ENCODE results near the gene ARSB. TPM values are rescaled to one million over a fixed set of nuclear protein-coding genes. Genes with fewer than 3 reads are reported as not detected.

ARSB gene
- total and polyA plus RNA-seq, 10 of the 15 experiments (the other 5 are each of a cell fraction or from before 2014, with no cell fraction given) = 1.2 to 8.2 (median 6.1) TPM

DNA sequence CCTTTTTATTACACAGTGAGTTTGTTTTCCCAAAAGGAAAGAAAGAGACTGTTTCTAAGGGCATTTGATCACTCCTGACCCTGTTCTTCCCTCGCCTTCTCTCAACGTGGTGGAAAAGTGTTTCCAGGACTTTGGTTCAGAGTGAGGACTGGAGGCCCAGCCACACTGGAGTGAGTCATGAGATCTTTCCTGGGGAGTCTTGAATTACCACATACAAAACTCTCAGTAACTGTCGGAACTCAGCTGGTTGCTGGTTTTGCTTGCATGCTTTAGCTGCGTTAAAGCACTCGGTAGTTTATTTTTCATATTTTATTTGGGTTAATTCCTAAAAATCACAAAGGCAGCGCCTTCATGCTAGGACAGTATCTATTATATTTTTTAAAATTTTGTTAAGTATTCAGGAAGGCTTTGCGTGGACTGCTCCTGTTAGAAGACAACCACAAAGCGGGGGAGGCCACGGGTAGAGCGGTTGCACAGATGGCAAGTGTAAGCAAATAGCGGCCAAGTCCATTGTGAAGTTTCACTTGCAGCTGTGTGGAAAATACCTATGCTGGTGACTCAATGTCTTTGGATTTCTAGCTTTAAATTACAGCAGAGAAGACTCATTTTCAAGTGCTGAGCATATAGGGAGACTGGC, 77.7 kb downstream of the ARSB start (continued):
- TF ChIP-seq TCF3 (IDR thresholded peaks at IDR 0.05; ENCODE audit: borderline replicate concordance, insufficient read depth, low read depth, low read length) (no peak), BCL11A (IDR thresholded peaks at IDR 0.05; ENCODE audit: low read depth, low read length) (0 out of 2 replicates have a peak, but pooled peaks have one; percentile 23), SMAD1 (IDR thresholded peaks at IDR 0.05; ENCODE audit: low read depth, partially characterized antibody) (no peak), NFIC (IDR thresholded peaks at IDR 0.05; ENCODE audit: low read depth, low read length) (peak; percentile 85), IKZF1 (conservative IDR thresholded peaks at IDR 0.05) (0 out of 2 replicates have a peak, but pooled peaks have one; percentile 24)

DNA sequence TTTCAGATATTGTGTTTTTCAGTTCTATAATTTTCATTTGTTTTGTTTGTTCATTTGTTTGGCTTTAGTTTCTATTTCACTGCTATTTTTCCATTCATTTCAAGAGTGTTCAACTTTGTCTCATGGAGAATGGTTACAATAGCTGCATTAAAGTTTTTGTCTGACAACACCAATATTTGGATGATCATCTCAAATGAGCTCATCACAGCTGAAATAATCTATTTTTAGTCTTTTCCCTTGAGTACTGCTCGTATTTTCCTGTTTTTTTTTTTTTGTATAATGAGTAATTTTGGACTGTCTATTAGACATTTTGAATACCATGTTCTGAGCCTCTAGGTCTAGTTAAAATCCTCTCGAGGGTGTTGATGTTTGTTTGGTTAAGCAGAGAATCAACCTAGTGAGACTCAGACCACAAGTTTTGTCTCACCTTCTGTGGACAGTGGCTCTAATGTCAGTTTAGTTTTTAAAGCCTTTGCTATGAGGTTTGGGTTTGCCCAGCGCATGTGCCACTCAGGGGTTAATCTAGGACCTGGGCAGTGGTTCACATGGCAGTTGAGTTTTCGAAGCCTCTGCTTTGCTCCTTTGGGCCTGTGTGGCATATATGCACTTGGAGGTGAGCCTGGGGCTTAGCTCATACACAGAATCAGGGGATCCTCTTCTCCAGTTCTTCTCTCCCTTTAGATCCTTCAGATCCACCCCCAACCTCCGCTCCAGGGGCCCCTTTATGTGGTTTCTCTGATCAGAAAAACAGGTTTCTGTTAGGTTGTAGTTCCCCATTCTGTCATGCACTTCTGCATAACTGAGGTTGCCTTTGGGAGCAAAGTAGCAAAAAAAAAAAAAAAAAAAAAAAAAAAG, 79.8 kb downstream of the ARSB start:
- no peaks in the 10 kb centered on the region for H3K79me2 ChIP-seq (ENCODE audit: control insufficient read depth, insufficient read depth, low read length)
- peak; percentile 61 for FAIRE-seq
- RAD21 ChIA-PET (ENCODE audit: unreplicated experiment) = interaction anchor here (0.6 to 1.7 kb wide), 13 partner anchors 12 to 535 kb away, joined by 3 to 8 read pairs (median 3); partner anchors contain the start of gene ARSB
- intact Hi-C loops (cut with micrococcal nuclease; ENCODE audit: unreplicated experiment) (no loop called here), in situ Hi-C loops (cut with MboI) (no loop called here)
- no peaks in the 10 kb centered on the region for H3K27me3 ChIP-seq (replicated peaks in 1 of 2; ENCODE audit: control insufficient read depth in 2 of 2, insufficient read depth in 2 of 2, low read length in 1 of 2)
- peak; percentile 86 for ATAC-seq
- H3K9ac ChIP-seq (ENCODE audit: control insufficient read depth, insufficient read depth, low read length) = 0 out of 2 replicates have a peak overlapping the region, but pooled peaks have one; percentile 1
- peak overlapping the region; percentile 54 for H3K27ac ChIP-seq (ENCODE audit: control insufficient read depth, insufficient read depth)
- no TSS peak for BruUV-seq (replicated peaks)
- peak overlapping the region; percentile 49 for H3K4me2 ChIP-seq (ENCODE audit: control insufficient read depth, insufficient read depth)
- no peaks in the 10 kb centered on the region for H4K20me1 ChIP-seq (ENCODE audit: control insufficient read depth, insufficient read depth)
- H3K36me3 ChIP-seq (ENCODE audit: control insufficient read depth in 2 of 2, insufficient read depth in 2 of 2, low read length in 1 of 2) = no peaks in the 10 kb centered on the region
- DNase-seq (ENCODE audit: low read depth, low spot score) = peak; percentile 66
- CTCF ChIA-PET = interaction anchor here (0.6 to 9.1 kb wide), 9 partner anchors 57 to 368 kb away, joined by 3 to 268 read pairs (median 4); partner anchors contain the start of gene ARSB
- POLR2A ChIA-PET = interaction anchor here (0.6 to 1.2 kb wide), 4 partner anchors 71 to 305 kb away, joined by 3 to 8 read pairs (median 4); partner anchors contain the start of gene ARSB
- no peaks in the 10 kb centered on the region for H3K9me3 ChIP-seq (replicated peaks; ENCODE audit: control insufficient read depth, insufficient read depth, low read length)
- H3K4me1 ChIP-seq (ENCODE audit: control insufficient read depth, insufficient read depth, low read length) = peaks cover 32% of the 10 kb centered on the region
- SMC1A ChIA-PET (ENCODE audit: uncharacterized antibody, unreplicated experiment) = interaction anchor here (0.8 to 3.0 kb wide), 14 partner anchors 12 to 400 kb away, joined by 3 to 18 read pairs (median 4); no protein-coding TSS in a partner anchor
- no peak overlapping the region; the same call in 1 of the 2 replicates for H3K4me3 ChIP-seq
- no peak overlapping the region for H2AFZ ChIP-seq (ENCODE audit: control insufficient read depth, low read depth, low read length)
- 24% methylated on average over 5 of the region's 5 CpGs for WGBS (ENCODE audit: insufficient coverage, insufficient replicate concordance, low lambda C conversion rate, missing lambda C conversion rate)
- no peak for TF ChIP-seq RBBP5 (conservative IDR thresholded peaks at IDR 0.05)
- no peak for TF ChIP-seq HCFC1 (IDR thresholded peaks at IDR 0.05; ENCODE audit: low read length)
- TF ChIP-seq ZNF24 (IDR thresholded peaks at IDR 0.05) = no peak
- TF ChIP-seq, protein P1, sequence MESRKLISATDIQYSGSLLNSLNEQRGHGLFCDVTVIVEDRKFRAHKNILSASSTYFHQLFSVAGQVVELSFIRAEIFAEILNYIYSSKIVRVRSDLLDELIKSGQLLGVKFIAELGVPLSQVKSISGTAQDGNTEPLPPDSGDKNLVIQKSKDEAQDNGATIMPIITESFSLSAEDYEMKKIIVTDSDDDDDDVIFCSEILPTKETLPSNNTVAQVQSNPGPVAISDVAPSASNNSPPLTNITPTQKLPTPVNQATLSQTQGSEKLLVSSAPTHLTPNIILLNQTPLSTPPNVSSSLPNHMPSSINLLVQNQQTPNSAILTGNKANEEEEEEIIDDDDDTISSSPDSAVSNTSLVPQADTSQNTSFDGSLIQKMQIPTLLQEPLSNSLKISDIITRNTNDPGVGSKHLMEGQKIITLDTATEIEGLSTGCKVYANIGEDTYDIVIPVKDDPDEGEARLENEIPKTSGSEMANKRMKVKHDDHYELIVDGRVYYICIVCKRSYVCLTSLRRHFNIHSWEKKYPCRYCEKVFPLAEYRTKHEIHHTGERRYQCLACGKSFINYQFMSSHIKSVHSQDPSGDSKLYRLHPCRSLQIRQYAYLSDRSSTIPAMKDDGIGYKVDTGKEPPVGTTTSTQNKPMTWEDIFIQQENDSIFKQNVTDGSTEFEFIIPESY (IDR thresholded peaks at IDR 0.05) = no peak
- TF ChIP-seq CREM (IDR thresholded peaks at IDR 0.05; ENCODE audit: low read depth) = peak; percentile 41; the same call in 1 of the 2 replicates
- TF ChIP-seq, protein P2, sequence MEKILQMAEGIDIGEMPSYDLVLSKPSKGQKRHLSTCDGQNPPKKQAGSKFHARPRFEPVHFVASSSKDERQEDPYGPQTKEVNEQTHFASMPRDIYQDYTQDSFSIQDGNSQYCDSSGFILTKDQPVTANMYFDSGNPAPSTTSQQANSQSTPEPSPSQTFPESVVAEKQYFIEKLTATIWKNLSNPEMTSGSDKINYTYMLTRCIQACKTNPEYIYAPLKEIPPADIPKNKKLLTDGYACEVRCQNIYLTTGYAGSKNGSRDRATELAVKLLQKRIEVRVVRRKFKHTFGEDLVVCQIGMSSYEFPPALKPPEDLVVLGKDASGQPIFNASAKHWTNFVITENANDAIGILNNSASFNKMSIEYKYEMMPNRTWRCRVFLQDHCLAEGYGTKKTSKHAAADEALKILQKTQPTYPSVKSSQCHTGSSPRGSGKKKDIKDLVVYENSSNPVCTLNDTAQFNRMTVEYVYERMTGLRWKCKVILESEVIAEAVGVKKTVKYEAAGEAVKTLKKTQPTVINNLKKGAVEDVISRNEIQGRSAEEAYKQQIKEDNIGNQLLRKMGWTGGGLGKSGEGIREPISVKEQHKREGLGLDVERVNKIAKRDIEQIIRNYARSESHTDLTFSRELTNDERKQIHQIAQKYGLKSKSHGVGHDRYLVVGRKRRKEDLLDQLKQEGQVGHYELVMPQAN (conservative IDR thresholded peaks at IDR 0.05) = no peak; the same call in 1 of the 2 replicates
- TF ChIP-seq, protein P3, sequence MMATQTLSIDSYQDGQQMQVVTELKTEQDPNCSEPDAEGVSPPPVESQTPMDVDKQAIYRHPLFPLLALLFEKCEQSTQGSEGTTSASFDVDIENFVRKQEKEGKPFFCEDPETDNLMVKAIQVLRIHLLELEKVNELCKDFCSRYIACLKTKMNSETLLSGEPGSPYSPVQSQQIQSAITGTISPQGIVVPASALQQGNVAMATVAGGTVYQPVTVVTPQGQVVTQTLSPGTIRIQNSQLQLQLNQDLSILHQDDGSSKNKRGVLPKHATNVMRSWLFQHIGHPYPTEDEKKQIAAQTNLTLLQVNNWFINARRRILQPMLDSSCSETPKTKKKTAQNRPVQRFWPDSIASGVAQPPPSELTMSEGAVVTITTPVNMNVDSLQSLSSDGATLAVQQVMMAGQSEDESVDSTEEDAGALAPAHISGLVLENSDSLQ (IDR thresholded peaks at IDR 0.05) = no peak
- TF ChIP-seq NR2C2 (IDR thresholded peaks at IDR 0.05; ENCODE audit: borderline replicate concordance, control insufficient read depth, insufficient read length, low read depth) = no peak
- no peak for TF ChIP-seq SMAD5 (IDR thresholded peaks at IDR 0.05; ENCODE audit: low read depth)
- peak; percentile 71 for TF ChIP-seq BCL11A (IDR thresholded peaks at IDR 0.05; ENCODE audit: low read depth, low read length)

Data from GM12878 (cell line).